Kidney epithelial cell (primary cell): ENCODE results near the gene SLX4IP. TPM values are rescaled to one million over a fixed set of nuclear protein-coding genes. Genes with fewer than 3 reads are reported as not detected.

ENCODE experiments used
- DNase-seq: peaks from one replicate; pipeline ENCODE4 v3.0.0-alpha.2; 2010; ENCODE audit warnings: low read depth
- H3K27me3 ChIP-seq: 2 replicates; pipeline ENCODE4 v1.6.0; 2011; ENCODE audit warnings: low read length; ENCODE audit not compliant: control insufficient read depth, insufficient read depth
- H3K36me3 ChIP-seq: 2 replicates; pipeline ENCODE4 v1.5.1; 2011; ENCODE audit warnings: low read length; ENCODE audit not compliant: control insufficient read depth, insufficient read depth
- H3K4me3 ChIP-seq: 2 replicates; pipeline ENCODE4 v1.5.1; 2011; ENCODE audit warnings: low read depth, mild to moderate bottlenecking, control low read depth, low read length
- CTCF ChIP-seq: IDR thresholded peaks from 2 replicates; pipeline ENCODE4 v1.5.1; 2011; ENCODE audit warnings: mild to moderate bottlenecking, moderate library complexity, low read length, control low read depth, inconsistent platforms; ENCODE audit not compliant: insufficient read depth, poor library complexity, severe bottlenecking
- total RNA-seq: library from RNA; depleted of rRNA; stranded (reverse); fragments of >200 nt; gene quantifications from 2 replicates; pipeline ENCODE4 v1.2.3, GENCODE V29; 2015

Gene SLX4IP
- total RNA-seq, 1 donor from 2014 or later: 5.8 TPM

- no peak overlapping the region for H3K4me3 ChIP-seq
- peaks cover 13% of the 10 kb centered on the region for H3K36me3 ChIP-seq
- no peaks in the 10 kb centered on the region for H3K27me3 ChIP-seq
- no peak for DNase-seq
- TF ChIP-seq CTCF: no peak
Measured at GRCh38 chr20:10639077-10639736, 204.1 kb downstream of the SLX4IP start.

- Histone ChIP-seq H3K4me3 (no peak overlapping the region), H3K36me3 (peaks cover 16% of the 10 kb centered on the region), H3K27me3 (no peaks in the 10 kb centered on the region)
- DNase-seq: no peak
- TF ChIP-seq CTCF: no peak
Measured at GRCh38 chr20:10639737-10640556, 204.8 kb downstream of the SLX4IP start.

GRCh38 chr20:10640897-10641296 is 205.8 kb downstream of the SLX4IP start:
- no peak for TF ChIP-seq CTCF
- DNase-seq: no peak
- no peak overlapping the region for H3K4me3 ChIP-seq
- H3K36me3 ChIP-seq: peaks cover 16% of the 10 kb centered on the region
- H3K27me3 ChIP-seq: no peaks in the 10 kb centered on the region

- Histone ChIP-seq H3K4me3 (no peak overlapping the region), H3K36me3 (peaks cover 18% of the 10 kb centered on the region)
- DNase-seq: no peak
Measured at GRCh38 chr20:10641467-10641866, 206.4 kb downstream of the SLX4IP start.

GRCh38 chr20:10641893-10642292 is 206.8 kb downstream of the SLX4IP start:
- Histone ChIP-seq H3K27me3 (no peaks in the 10 kb centered on the region), H3K4me3 (no peak overlapping the region), H3K36me3 (peaks cover 18% of the 10 kb centered on the region)
- no peak for TF ChIP-seq CTCF
- no peak for DNase-seq

More at GRCh38 chr20:10641467-10641866, 206.4 kb downstream of the SLX4IP start:
- no peaks in the 10 kb centered on the region for H3K27me3 ChIP-seq
- TF ChIP-seq CTCF: no peak
